NCI-H1930 (cell line): ENCODE data around the gene RIPK3.
"Not testable (repeated sequence)": the region's sequence is repeated elsewhere in the genome, so short reads cannot be mapped to it uniquely, and the experiment has no call there.

Experiments
- DNase-seq, 2 experiments: peaks; one replicate each; lab custom pipeline; 2025; lab: John Stamatoyannopoulos, UW

Gene RIPK3

GRCh38 chr14:24369463-24369862 lies 29.7 kb upstream of the RIPK3 start:
- DNase-seq: no peak

- DNase-seq: peak; percentile 40 to 70
These were observed 28.9 kb upstream of the RIPK3 start for GRCh38 chr14:24368562-24369252.

- no peak for DNase-seq
These were observed 28.4 kb upstream of the RIPK3 start for GRCh38 chr14:24368212-24368561.

GRCh38 chr14:24367514-24368211 lies 27.9 kb upstream of the RIPK3 start, which contains the start of gene NFATC4:
TSS of gene NFATC4 (plus strand) at chr14:24368184. CDS start at chr14:24368341, 157 bp downstream.
- peak; percentile 77 to 83 for DNase-seq

- peak; percentile 94 to 95 for DNase-seq
These were observed 27.1 kb upstream of the RIPK3 start for GRCh38 chr14:24366721-24367513.

- DNase-seq: no peak
These were observed 26.6 kb upstream of the RIPK3 start for GRCh38 chr14:24366413-24366720.

- DNase-seq: peak; percentile 46 to 75
These were observed 26.0 kb upstream of the RIPK3 start for GRCh38 chr14:24365600-24366412.

- no peak for DNase-seq
These were observed 25.1 kb upstream of the RIPK3 start for GRCh38 chr14:24364841-24365240.

GRCh38 chr14:24363401-24363800 lies 23.6 kb upstream of the RIPK3 start:
- no peak for DNase-seq

GRCh38 chr14:24362241-24362960 lies 22.6 kb upstream of the RIPK3 start:
- DNase-seq: no peak

- no peak for DNase-seq
These were observed 21.5 kb upstream of the RIPK3 start for GRCh38 chr14:24361326-24361725.

- DNase-seq: no peak
These were observed 20.5 kb upstream of the RIPK3 start for GRCh38 chr14:24360281-24360680.

- no peak for DNase-seq
These were observed 16.4 kb upstream of the RIPK3 start for GRCh38 chr14:24356208-24356607.

- DNase-seq: no peak
These were observed 15.2 kb upstream of the RIPK3 start for GRCh38 chr14:24355009-24355408.

GRCh38 chr14:24354482-24354825 lies 14.7 kb upstream of the RIPK3 start:
- not testable (repeated sequence) for DNase-seq

GRCh38 chr14:24353559-24354481 lies 14.0 kb upstream of the RIPK3 start:
- DNase-seq: no peak

- DNase-seq: no peak
These were observed 11.7 kb upstream of the RIPK3 start for GRCh38 chr14:24351517-24351916.

- DNase-seq: no peak
These were observed 10.0 kb upstream of the RIPK3 start for GRCh38 chr14:24349742-24350141.

- DNase-seq: no peak
These were observed 8.4 kb upstream of the RIPK3 start for GRCh38 chr14:24348186-24348585.

- DNase-seq: no peak
These were observed 7.3 kb upstream of the RIPK3 start for GRCh38 chr14:24347134-24347533.
